ENCODE measurements around the gene STAG1.
A peak's percentile ranks its signal among the peaks of the same experiment; 100 is the strongest.
"Not testable (repeated sequence)": the region's sequence is repeated elsewhere in the genome, so short reads cannot be mapped to it uniquely, and the experiment has no call there.

The STAG1 gene

GRCh38 chr3:136645915-136646314, 106.3 kb downstream of the STAG1 start:
- DNase-seq (ENCODE audit: low read depth, low spot score) = no peak

- no peak for DNase-seq (ENCODE audit: low read depth, low spot score)
These were observed 108.0 kb downstream of the STAG1 start for GRCh38 chr3:136644212-136644611.

GRCh38 chr3:136643380-136643779, 108.8 kb downstream of the STAG1 start:
- not testable (repeated sequence) for DNase-seq (ENCODE audit: low read depth, low spot score)

- no peak for DNase-seq (ENCODE audit: low read depth, low spot score)
These were observed 109.5 kb downstream of the STAG1 start for GRCh38 chr3:136642711-136643110.

GRCh38 chr3:136639069-136639468, 113.1 kb downstream of the STAG1 start:
- no peak for DNase-seq (ENCODE audit: low read depth, low spot score)

- DNase-seq (ENCODE audit: low read depth, low spot score) = no peak
These were observed 115.0 kb downstream of the STAG1 start for GRCh38 chr3:136637176-136637575.

GRCh38 chr3:136634821-136635220, 117.4 kb downstream of the STAG1 start:
- no peak for DNase-seq (ENCODE audit: low read depth, low spot score)

- DNase-seq (ENCODE audit: low read depth, low spot score) = no peak
These were observed 119.5 kb downstream of the STAG1 start for GRCh38 chr3:136632625-136633081.

GRCh38 chr3:136631424-136631823, 120.8 kb downstream of the STAG1 start:
- no peak for DNase-seq (ENCODE audit: low read depth, low spot score)

GRCh38 chr3:136630915-136631314, 121.3 kb downstream of the STAG1 start:
- no peak for DNase-seq (ENCODE audit: low read depth, low spot score)

- no peak for DNase-seq (ENCODE audit: low read depth, low spot score)
These were observed 125.7 kb downstream of the STAG1 start for GRCh38 chr3:136626493-136626892.

GRCh38 chr3:136624894-136625815, 127.0 kb downstream of the STAG1 start:
- peak; percentile 28 for DNase-seq (ENCODE audit: low read depth, low spot score)

GRCh38 chr3:136624371-136624770, 127.8 kb downstream of the STAG1 start:
- no peak for DNase-seq (ENCODE audit: low read depth, low spot score)

GRCh38 chr3:136621628-136622027, 130.6 kb downstream of the STAG1 start:
- DNase-seq (ENCODE audit: low read depth, low spot score) = no peak

- no peak for DNase-seq (ENCODE audit: low read depth, low spot score)
These were observed 131.7 kb downstream of the STAG1 start for GRCh38 chr3:136620436-136620835.

GRCh38 chr3:136617969-136618525, 134.1 kb downstream of the STAG1 start:
- not testable (repeated sequence) for DNase-seq (ENCODE audit: low read depth, low spot score)

- no peak for DNase-seq (ENCODE audit: low read depth, low spot score)
These were observed 135.0 kb downstream of the STAG1 start for GRCh38 chr3:136617198-136617597.

- DNase-seq (ENCODE audit: low read depth, low spot score) = no peak
These were observed 139.7 kb downstream of the STAG1 start for GRCh38 chr3:136612512-136612911.

GRCh38 chr3:136606990-136607389, 145.2 kb downstream of the STAG1 start:
- no peak for DNase-seq (ENCODE audit: low read depth, low spot score)

GRCh38 chr3:136606216-136606615, 146.0 kb downstream of the STAG1 start:
- DNase-seq (ENCODE audit: low read depth, low spot score) = not testable (repeated sequence)

- DNase-seq (ENCODE audit: low read depth, low spot score) = no peak
These were observed 147.2 kb downstream of the STAG1 start for GRCh38 chr3:136604961-136605360.

- DNase-seq (ENCODE audit: low read depth, low spot score) = no peak
These were observed 149.4 kb downstream of the STAG1 start for GRCh38 chr3:136602818-136603217.
